HEK293 (cell line): ENCODE data around the gene MS4A15.
A peak's percentile ranks its signal among the peaks of the same experiment; 100 is the strongest.

Source experiments
- CTCF ChIA-PET: fragments of 350-600 bp; formaldehyde crosslinking; extraction: SDS; loops from one replicate; lab custom pipeline; 2021; ENCODE audit warnings: antibody characterized with exemption; lab: Yijun Ruan, JAX
- POLR2A ChIA-PET: fragments of 300-600 bp; formaldehyde crosslinking; extraction: SDS; loops from one replicate; lab custom pipeline; 2020; ENCODE audit warnings: antibody characterized with exemption, inconsistent platforms; lab: Yijun Ruan, JAX
- H3K27ac ChIP-seq: fragments of 200-500 bp; sonication (Bioruptor generic); 2 replicates; pipeline ENCODE4 v1.5.1; 2014; ENCODE audit warnings: low read depth, low read length, control low read depth, inconsistent platforms; ENCODE audit errors: extremely low read depth
- H3K36me3 ChIP-seq, 2 experiments: fragments of 200-500 bp in 1 of 2; sonication (Bioruptor generic) in 1 of 2; 1 replicate in 1 of 2; 2 replicates in 1 of 2; pipeline ENCODE4 v1.5.1; 2014 to 2017; ENCODE audit warnings: inconsistent platforms in 2 of 2, low read length in 2 of 2; ENCODE audit not compliant: control insufficient read depth in 2 of 2, insufficient read depth in 1 of 2
- H3K4me1 ChIP-seq: fragments of 200-500 bp; sonication (Bioruptor generic); 2 replicates; pipeline ENCODE4 v1.5.1; 2014; ENCODE audit warnings: mild to moderate bottlenecking, low read length, inconsistent platforms; ENCODE audit not compliant: control insufficient read depth, insufficient read depth
- H3K4me3 ChIP-seq: 2 replicates; pipeline ENCODE4 v1.5.1; 2011; ENCODE audit warnings: low read depth, mild to moderate bottlenecking, control low read depth, low read length, moderate library complexity
- H3K9me3 ChIP-seq: fragments of 200-500 bp; sonication (Bioruptor generic); 2 replicates; pipeline ENCODE4 v1.5.1; 2014; ENCODE audit warnings: low read depth, low read length, inconsistent platforms; ENCODE audit not compliant: control insufficient read depth, insufficient read depth
- GLI4 ChIP-seq: fragments of 450-650 bp; formaldehyde crosslinking; IDR thresholded peaks from 2 replicates; pipeline ENCODE4 v1.5.1; 2016; ENCODE audit warnings: missing biosample characterization, missing genetic modification characterization
- MZF1 ChIP-seq: fragments of 450-650 bp; formaldehyde crosslinking; IDR thresholded peaks from 2 replicates; pipeline ENCODE4 v1.5.1; 2017; ENCODE audit warnings: missing biosample characterization, missing genetic modification characterization, borderline replicate concordance
- RBAK ChIP-seq: fragments of 450-650 bp; formaldehyde crosslinking; IDR thresholded peaks from 2 replicates; pipeline ENCODE4 v1.5.1; 2016; ENCODE audit warnings: missing biosample characterization, missing genetic modification characterization
- SETDB1 ChIP-seq: IDR thresholded peaks from one replicate; pipeline ENCODE4 v1.6.1; 2017; ENCODE audit warnings: mild to moderate bottlenecking, low read length, moderate library complexity, mixed read lengths; ENCODE audit not compliant: insufficient read length
- SP2 ChIP-seq: fragments of 450-650 bp; formaldehyde crosslinking; IDR thresholded peaks from 2 replicates; pipeline ENCODE4 v1.5.1; 2016; ENCODE audit warnings: missing biosample characterization, missing genetic modification characterization
- TRIM28 ChIP-seq: IDR thresholded peaks from 2 replicates; pipeline ENCODE4 v1.6.1; 2011; ENCODE audit warnings: low read length, control low read depth, borderline replicate concordance
- YY1 ChIP-seq: fragments of 450-650 bp; formaldehyde crosslinking; IDR thresholded peaks from 2 replicates; pipeline ENCODE4 v1.5.1; 2018; ENCODE audit warnings: missing biosample characterization, missing genetic modification characterization
- YY2 ChIP-seq: fragments of 450-650 bp; formaldehyde crosslinking; IDR thresholded peaks from 2 replicates; pipeline ENCODE4 v1.5.1; 2016; ENCODE audit warnings: missing biosample characterization, missing genetic modification characterization
- ZEB2 ChIP-seq: fragments of 450-650 bp; formaldehyde crosslinking; IDR thresholded peaks from 2 replicates; pipeline ENCODE4 v1.5.1; 2016; ENCODE audit warnings: missing biosample characterization, missing genetic modification characterization
- ZNF155 ChIP-seq: fragments of 450-650 bp; formaldehyde crosslinking; IDR thresholded peaks from 2 replicates; pipeline ENCODE4 v1.5.1; 2016; ENCODE audit warnings: missing biosample characterization, missing genetic modification characterization
- ZNF24 ChIP-seq: fragments of 450-650 bp; formaldehyde crosslinking; IDR thresholded peaks from 2 replicates; pipeline ENCODE4 v1.5.1; 2016; ENCODE audit warnings: missing biosample characterization, missing genetic modification characterization
- ZNF274 ChIP-seq, 2 experiments: fragments of 200-500 bp in 1 of 2; fragments of 450-650 bp in 1 of 2; sonication (Bioruptor generic) in 1 of 2; formaldehyde crosslinking in 1 of 2; IDR thresholded peaks; 2 replicates each; pipeline versions ENCODE4 v1.5.1 to v1.6.1; 2014 to 2016; ENCODE audit warnings: borderline replicate concordance in 1 of 2, inconsistent platforms in 1 of 2, low read length in 1 of 2, missing biosample characterization in 1 of 2, missing genetic modification characterization in 1 of 2
- ZNF324 ChIP-seq: fragments of 450-650 bp; formaldehyde crosslinking; IDR thresholded peaks from 2 replicates; pipeline ENCODE4 v1.5.1; 2016; ENCODE audit warnings: missing biosample characterization, missing genetic modification characterization
- ZNF501 ChIP-seq: fragments of 450-650 bp; formaldehyde crosslinking; IDR thresholded peaks from 2 replicates; pipeline ENCODE4 v1.5.1; 2016; ENCODE audit warnings: missing biosample characterization, missing genetic modification characterization
- ZNF529 ChIP-seq: fragments of 450-650 bp; formaldehyde crosslinking; IDR thresholded peaks from 2 replicates; pipeline ENCODE4 v1.5.1; 2017; ENCODE audit warnings: missing genetic modification characterization, missing biosample characterization; ENCODE audit not compliant: insufficient replicate concordance
- ZNF544 ChIP-seq: fragments of 450-650 bp; formaldehyde crosslinking; IDR thresholded peaks from 2 replicates; pipeline ENCODE4 v1.5.0; 2017; ENCODE audit warnings: missing biosample characterization, missing genetic modification characterization
- ZNF571 ChIP-seq: fragments of 450-650 bp; formaldehyde crosslinking; IDR thresholded peaks from 2 replicates; pipeline ENCODE4 v1.5.0; 2017; ENCODE audit warnings: missing biosample characterization, missing genetic modification characterization
- ZNF600 ChIP-seq: fragments of 450-650 bp; formaldehyde crosslinking; IDR thresholded peaks from 2 replicates; pipeline ENCODE4 v1.5.1; 2016; ENCODE audit warnings: missing biosample characterization, missing genetic modification characterization
- ZNF624 ChIP-seq: fragments of 450-650 bp; formaldehyde crosslinking; IDR thresholded peaks from 2 replicates; pipeline ENCODE4 v1.5.1; 2017; ENCODE audit warnings: missing biosample characterization, missing genetic modification characterization
- ZNF701 ChIP-seq: fragments of 450-650 bp; formaldehyde crosslinking; IDR thresholded peaks from 2 replicates; pipeline ENCODE4 v1.5.1; 2016; ENCODE audit warnings: missing biosample characterization, missing genetic modification characterization
- ZSCAN16 ChIP-seq: fragments of 450-650 bp; formaldehyde crosslinking; IDR thresholded peaks from 2 replicates; pipeline ENCODE4 v1.5.1; 2016; ENCODE audit warnings: missing biosample characterization, missing genetic modification characterization
- TF ChIP-seq, protein P1 (sequence below): fragments of 450-650 bp; formaldehyde crosslinking; IDR thresholded peaks from 2 replicates; pipeline ENCODE4 v1.5.1; 2016; ENCODE audit warnings: missing biosample characterization, missing genetic modification characterization
- TF ChIP-seq, protein P2 (sequence below): fragments of 450-650 bp; formaldehyde crosslinking; IDR thresholded peaks from 2 replicates; pipeline ENCODE4 v1.5.1; 2016; ENCODE audit warnings: missing biosample characterization, missing genetic modification characterization
- TF ChIP-seq, protein P3 (sequence below): fragments of 450-650 bp; formaldehyde crosslinking; IDR thresholded peaks from 2 replicates; pipeline ENCODE4 v1.5.1; 2016; ENCODE audit warnings: missing biosample characterization, missing genetic modification characterization
- TF ChIP-seq, protein P4 (sequence below): fragments of 450-650 bp; formaldehyde crosslinking; IDR thresholded peaks from 2 replicates; pipeline ENCODE4 v1.5.1; 2016; ENCODE audit warnings: missing biosample characterization, missing genetic modification characterization

Gene MS4A15

DNA sequence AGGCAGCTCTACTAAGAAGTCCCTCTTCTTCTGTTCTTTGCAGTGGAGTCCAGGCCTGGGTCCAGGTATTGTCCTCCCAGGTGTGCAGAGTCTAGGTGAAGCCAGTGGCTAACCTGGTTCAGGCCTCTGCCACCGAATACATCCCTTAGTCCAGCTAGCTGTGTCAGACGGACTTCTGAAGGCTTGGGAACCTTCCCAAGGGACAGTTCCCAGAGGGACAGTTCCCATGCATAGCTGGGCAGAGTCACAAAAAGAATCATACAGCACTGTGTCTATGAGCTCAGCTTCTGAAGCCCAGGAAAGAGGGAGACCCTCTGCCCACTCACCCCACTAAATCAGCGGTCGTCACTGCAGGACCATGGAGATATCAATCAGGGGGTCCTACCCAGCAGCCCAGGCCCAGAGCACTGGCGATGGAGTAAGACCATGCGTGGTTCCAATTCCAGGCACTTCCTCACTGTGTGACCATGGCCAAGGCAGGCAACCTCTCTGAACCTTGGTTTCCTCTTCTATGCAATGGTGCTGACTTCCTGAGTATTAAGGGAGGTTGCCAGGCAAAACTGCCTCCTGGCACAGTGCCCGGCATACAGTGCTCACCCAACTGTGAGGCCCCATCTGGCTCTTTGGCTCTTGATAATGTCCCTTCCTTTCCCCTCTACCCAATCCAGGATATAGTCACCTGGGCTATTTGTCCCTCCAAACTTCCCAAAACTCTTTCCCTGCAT is 31.9 kb downstream of the MS4A15 start (continued):
- TF ChIP-seq ZNF701 (tag by site-specific recombination): no peak
- TF ChIP-seq ZNF571 (tag by site-specific recombination): no peak
- TF ChIP-seq, all 188 proteins: peak for 0

DNA sequence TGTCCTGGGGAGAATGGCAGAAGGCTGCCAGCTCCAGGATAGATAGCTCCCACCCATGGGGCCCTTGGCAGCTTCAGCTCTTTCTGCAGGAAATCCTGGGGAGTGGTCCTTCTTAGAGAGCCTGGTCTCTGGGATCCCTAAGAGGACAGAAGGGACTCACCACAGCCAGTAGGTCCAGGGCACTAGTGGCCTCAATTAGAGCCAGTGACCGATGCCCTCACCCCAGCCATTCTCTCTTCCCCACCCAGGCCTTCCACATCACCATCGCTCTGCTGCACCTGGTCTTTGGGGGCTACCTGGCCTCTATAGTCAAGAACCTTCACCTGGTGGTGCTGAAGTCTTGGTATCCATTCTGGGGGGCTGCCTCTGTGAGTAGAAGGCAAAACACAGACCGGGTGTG is 34.1 kb downstream of the MS4A15 start:
- Histone ChIP-seq H3K4me3 (no peak overlapping the region), H3K4me1 (no peaks in the 10 kb centered on the region), H3K36me3 (no peaks in the 10 kb centered on the region), H3K27ac (no peak overlapping the region), H3K9me3 (no peaks in the 10 kb centered on the region)
- TF ChIP-seq ZSCAN16 (tag by site-specific recombination) (no peak), ZNF501 (tag by site-specific recombination) (no peak), ZNF24 (no peak), RBAK (no peak), ZEB2 (tag by site-specific recombination) (no peak)
- CTCF ChIA-PET: interaction anchor here (1.7 kb wide), 2 partner anchors 38 to 41 kb away, joined by 4 to 7 read pairs; no protein-coding TSS in a partner anchor
- POLR2A ChIA-PET: no interaction called here

DNA sequence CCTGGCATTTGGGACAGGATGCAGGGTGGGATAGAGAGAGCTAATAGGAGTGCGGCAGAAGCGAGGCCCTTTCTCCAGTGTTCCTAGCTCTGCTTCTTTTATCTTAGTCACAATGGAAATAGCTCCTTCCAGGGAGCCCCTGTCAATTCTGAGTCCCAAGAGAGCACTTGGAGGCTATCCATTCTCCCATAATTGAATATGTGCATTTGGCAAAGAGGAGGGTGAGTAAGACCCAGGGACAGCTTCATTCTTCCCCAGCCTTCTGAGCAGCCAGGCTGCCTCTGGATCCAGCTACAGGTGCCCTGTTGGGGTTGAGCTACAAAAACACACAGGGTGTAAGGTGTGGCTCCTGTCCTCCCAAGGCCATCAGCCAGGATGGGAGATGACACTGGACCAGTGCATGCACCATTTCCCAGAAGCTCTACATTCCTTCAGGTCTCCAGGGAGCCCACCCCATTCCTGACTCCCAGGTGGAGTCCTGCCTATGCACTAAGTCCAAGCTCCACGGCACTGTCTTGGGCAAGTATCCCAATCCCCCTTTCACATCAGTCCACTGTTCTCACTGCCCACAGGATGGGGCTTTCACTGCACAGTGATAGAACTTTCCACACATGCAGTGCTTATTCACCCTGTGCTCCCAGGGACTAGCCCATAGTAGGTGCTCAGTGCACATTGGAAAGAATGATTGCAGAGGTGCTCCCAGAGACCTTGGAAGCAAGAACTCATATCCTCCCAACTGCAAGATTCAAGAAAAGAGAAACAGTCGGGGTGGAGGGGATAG is 34.7 kb downstream of the MS4A15 start:
- ChIA-PET CTCF (interaction anchor here (0.6 to 1.7 kb wide), 4 partner anchors 38 to 600 kb away, joined by 3 to 7 read pairs (median 4); no protein-coding TSS in a partner anchor), POLR2A (no interaction called here)
- H3K27ac ChIP-seq: no peak overlapping the region
- H3K4me1 ChIP-seq: no peaks in the 10 kb centered on the region
- H3K9me3 ChIP-seq: no peaks in the 10 kb centered on the region
- no peaks in the 10 kb centered on the region for H3K36me3 ChIP-seq
- TF ChIP-seq MZF1 (tag by site-specific recombination): peak; percentile 87
- TF ChIP-seq ZNF274 (IDR thresholded peaks at IDR 0.05; ENCODE audit: low read length): no peak
- TF ChIP-seq ZNF274 (tag by site-specific recombination; IDR thresholded peaks at IDR 0.05; ENCODE audit: borderline replicate concordance): peak; percentile 60; the same call in 1 of the 2 replicates
- TF ChIP-seq, protein P1, sequence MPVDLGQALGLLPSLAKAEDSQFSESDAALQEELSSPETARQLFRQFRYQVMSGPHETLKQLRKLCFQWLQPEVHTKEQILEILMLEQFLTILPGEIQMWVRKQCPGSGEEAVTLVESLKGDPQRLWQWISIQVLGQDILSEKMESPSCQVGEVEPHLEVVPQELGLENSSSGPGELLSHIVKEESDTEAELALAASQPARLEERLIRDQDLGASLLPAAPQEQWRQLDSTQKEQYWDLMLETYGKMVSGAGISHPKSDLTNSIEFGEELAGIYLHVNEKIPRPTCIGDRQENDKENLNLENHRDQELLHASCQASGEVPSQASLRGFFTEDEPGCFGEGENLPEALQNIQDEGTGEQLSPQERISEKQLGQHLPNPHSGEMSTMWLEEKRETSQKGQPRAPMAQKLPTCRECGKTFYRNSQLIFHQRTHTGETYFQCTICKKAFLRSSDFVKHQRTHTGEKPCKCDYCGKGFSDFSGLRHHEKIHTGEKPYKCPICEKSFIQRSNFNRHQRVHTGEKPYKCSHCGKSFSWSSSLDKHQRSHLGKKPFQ (tag by site-specific recombination): no peak
- no peak for TF ChIP-seq ZNF324 (tag by site-specific recombination)
- TF ChIP-seq SETDB1: peak; percentile 75
- TF ChIP-seq, protein P2, sequence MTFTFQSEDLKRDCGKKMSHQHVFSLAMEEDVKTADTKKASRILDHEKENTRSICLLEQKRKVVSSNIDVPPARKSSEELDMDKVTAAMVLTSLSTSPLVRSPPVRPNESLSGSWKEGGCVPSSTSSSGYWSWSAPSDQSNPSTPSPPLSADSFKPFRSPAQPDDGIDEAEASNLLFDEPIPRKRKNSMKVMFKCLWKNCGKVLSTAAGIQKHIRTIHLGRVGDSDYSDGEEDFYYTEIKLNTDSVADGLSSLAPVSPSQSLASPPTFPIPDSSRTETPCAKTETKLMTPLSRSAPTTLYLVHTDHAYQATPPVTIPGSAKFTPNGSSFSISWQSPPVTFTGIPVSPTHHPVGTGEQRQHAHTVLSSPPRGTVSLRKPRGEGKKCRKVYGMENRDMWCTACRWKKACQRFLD (tag by site-specific recombination): no peak
- TF ChIP-seq TRIM28: peak; percentile 93; the same call in 1 of the 2 replicates
- no peak for TF ChIP-seq YY1
- H3K4me3 ChIP-seq: no peak overlapping the region

DNA sequence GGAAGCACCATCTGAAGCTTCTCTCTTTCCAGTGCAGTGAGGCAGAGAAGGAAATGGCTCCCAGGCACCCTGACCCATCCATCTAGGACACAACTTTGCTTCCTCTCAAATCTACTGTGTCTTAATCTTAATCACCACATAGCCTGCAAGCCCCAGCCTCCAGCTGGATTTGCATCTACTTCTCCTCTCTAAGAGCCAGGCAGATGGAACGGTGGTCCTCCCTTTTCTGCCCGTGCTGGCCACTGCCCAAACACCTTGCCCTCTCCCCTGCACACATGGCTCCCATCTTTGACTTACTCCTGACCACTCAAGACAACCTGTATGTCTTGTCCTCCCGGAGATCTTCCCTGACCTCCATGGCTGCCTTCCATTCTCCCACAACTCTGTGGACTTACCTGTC is 35.9 kb downstream of the MS4A15 start:
- H3K9me3 ChIP-seq: no peaks in the 10 kb centered on the region
- no peaks in the 10 kb centered on the region for H3K36me3 ChIP-seq
- no peaks in the 10 kb centered on the region for H3K4me1 ChIP-seq
- POLR2A ChIA-PET: no interaction called here
- CTCF ChIA-PET: no interaction called here
- no peak overlapping the region for H3K4me3 ChIP-seq
- H3K27ac ChIP-seq: no peak overlapping the region
- TF ChIP-seq ZNF155 (tag by site-specific recombination) (no peak), ZNF529 (tag by site-specific recombination) (no peak), TRIM28 (no peak), SP2 (no peak), ZNF600 (tag by site-specific recombination) (no peak), ZNF571 (tag by site-specific recombination) (no peak), ZNF624 (tag by site-specific recombination) (no peak), ZEB2 (tag by site-specific recombination) (no peak), YY2 (tag by site-specific recombination) (no peak), ZNF544 (no peak), GLI4 (no peak)
- TF ChIP-seq, protein P3, sequence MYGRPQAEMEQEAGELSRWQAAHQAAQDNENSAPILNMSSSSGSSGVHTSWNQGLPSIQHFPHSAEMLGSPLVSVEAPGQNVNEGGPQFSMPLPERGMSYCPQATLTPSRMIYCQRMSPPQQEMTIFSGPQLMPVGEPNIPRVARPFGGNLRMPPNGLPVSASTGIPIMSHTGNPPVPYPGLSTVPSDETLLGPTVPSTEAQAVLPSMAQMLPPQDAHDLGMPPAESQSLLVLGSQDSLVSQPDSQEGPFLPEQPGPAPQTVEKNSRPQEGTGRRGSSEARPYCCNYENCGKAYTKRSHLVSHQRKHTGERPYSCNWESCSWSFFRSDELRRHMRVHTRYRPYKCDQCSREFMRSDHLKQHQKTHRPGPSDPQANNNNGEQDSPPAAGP (tag by site-specific recombination): no peak
- TF ChIP-seq, protein P4, sequence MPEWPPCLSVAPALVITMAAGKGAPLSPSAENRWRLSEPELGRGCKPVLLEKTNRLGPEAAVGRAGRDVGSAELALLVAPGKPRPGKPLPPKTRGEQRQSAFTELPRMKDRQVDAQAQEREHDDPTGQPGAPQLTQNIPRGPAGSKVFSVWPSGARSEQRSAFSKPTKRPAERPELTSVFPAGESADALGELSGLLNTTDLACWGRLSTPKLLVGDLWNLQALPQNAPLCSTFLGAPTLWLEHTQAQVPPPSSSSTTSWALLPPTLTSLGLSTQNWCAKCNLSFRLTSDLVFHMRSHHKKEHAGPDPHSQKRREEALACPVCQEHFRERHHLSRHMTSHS (tag by site-specific recombination): no peak
